ENCODE data around the gene C11orf71. TPM values are rescaled to one million over a fixed set of nuclear protein-coding genes. Genes with fewer than 3 reads are reported as not detected.

The C11orf71 gene
- total and polyA plus RNA-seq, 9 of the 15 experiments (the other 6 are each of a cell fraction or from before 2014, with no cell fraction given): 2.9 to 15.1 (median 9.1) TPM

- in situ Hi-C loops (cut with MboI): no loop called here
- no peaks in the 10 kb centered on the region for H3K79me2 ChIP-seq (ENCODE audit: control insufficient read depth, insufficient read depth, low read length)
- BruUV-seq (replicated peaks): no TSS peak
- H3K9ac ChIP-seq (ENCODE audit: insufficient read depth in 1 of 2, low read depth in 2 of 2, low read length in 2 of 2): no peak overlapping the region
- CTCF ChIA-PET (ENCODE audit: low intra/inter-chr PET ratio): no interaction called here
- DNase-seq (ENCODE audit: extremely low read depth in 1 of 4, low spot score in 3 of 4) (no peak), ATAC-seq (no peak), FAIRE-seq (no peak)
- no peaks in the 10 kb centered on the region for H4K20me1 ChIP-seq (replicated peaks; ENCODE audit: control insufficient read depth, insufficient read depth, low read length)
- intact Hi-C loops (cut with micrococcal nuclease): no loop called here
- no peak overlapping the region for H2AFZ ChIP-seq (ENCODE audit: low read depth, low read length)
- no peaks in the 10 kb centered on the region for H3K36me3 ChIP-seq (ENCODE audit: control insufficient read depth, insufficient read depth, low read length)
- H3K4me1 ChIP-seq (replicated peaks in 1 of 2; ENCODE audit: control insufficient read depth in 2 of 2, insufficient read depth in 2 of 2, low read length in 2 of 2): no peaks in the 10 kb centered on the region
- no peak overlapping the region for H3K4me3 ChIP-seq
- H3K9me3 ChIP-seq (replicated peaks; ENCODE audit: control insufficient read depth, insufficient read depth, low read depth, low read length): no peaks in the 10 kb centered on the region
- no peak overlapping the region for H3K27ac ChIP-seq (ENCODE audit: extremely low read depth, low read depth, low read length)
- peaks cover 28 to 38% of the 10 kb centered on the region in 2 experiments for H3K27me3 ChIP-seq (ENCODE audit: control insufficient read depth in 2 of 2, insufficient read depth in 2 of 2, low read length in 2 of 2)
- no peak overlapping the region for H3K4me2 ChIP-seq (ENCODE audit: insufficient read depth, low read length)
- POLR2A ChIA-PET: interaction anchor here (0.8 kb wide), 1 partner anchor 12 kb away, joined by 3 read pairs; no protein-coding TSS in a partner anchor
- H3K9me1 ChIP-seq (ENCODE audit: control insufficient read depth, insufficient read depth, low read length): no peaks in the 10 kb centered on the region
- 0% methylated on average over 5 of the region's 5 CpGs for whole genome bisulfite sequencing (ENCODE audit: insufficient coverage, low coverage, missing lambda C conversion rate)
- no peak for TF ChIP-seq ZNF57 (CRISPR knock-in tag; IDR thresholded peaks at IDR 0.05)
- TF ChIP-seq MGA (IDR thresholded peaks at IDR 0.05): no peak
- no peak for TF ChIP-seq SNAPC5 (CRISPR knock-in tag; IDR thresholded peaks at IDR 0.05)
- no peak for TF ChIP-seq ZNF217 (CRISPR knock-in tag; IDR thresholded peaks at IDR 0.05)
- no peak for TF ChIP-seq NFXL1 (CRISPR knock-in tag; IDR thresholded peaks at IDR 0.05)
- TF ChIP-seq PYGO2 (tag; IDR thresholded peaks at IDR 0.05): no peak
- TF ChIP-seq E2F3 (CRISPR knock-in tag; IDR thresholded peaks at IDR 0.05): no peak
These were observed 31.2 kb downstream of the C11orf71 start for GRCh38 chr11:114368918-114369680.
